Subcutaneous adipose tissue (tissue), 4 donors: Measurements from ENCODE around the gene ETF1. TPM values are rescaled to one million over a fixed set of nuclear protein-coding genes. Genes with fewer than 3 reads are reported as not detected.

ENCODE experiments used
- CTCF ChIP-seq: fragments of 450-650 bp; IDR thresholded peaks from one replicate; pipeline ENCODE4 v1.5.1; 2016; ENCODE audit warnings: low read depth, mild to moderate bottlenecking, control low read depth, antibody characterized with exemption, moderate library complexity
- total RNA-seq, 4 donors: library from RNA; depleted of rRNA; stranded (reverse); fragments of >200 nt; gene quantifications; one replicate each; pipeline ENCODE4 v1.1.0, GENCODE V29; 2016

The ETF1 gene
- total RNA-seq, 4 donors from 2014 or later, result 93.2 to 147 (median 104) TPM

- TF ChIP-seq CTCF, result no peak
Measured at GRCh38 chr5:138559937-138560336, 16.9 kb upstream of the ETF1 start.

GRCh38 chr5:138557677-138558076, 14.6 kb upstream of the ETF1 start:
- TF ChIP-seq CTCF, result no peak

GRCh38 chr5:138554143-138554542, 11.1 kb upstream of the ETF1 start:
- no peak for TF ChIP-seq CTCF

- TF ChIP-seq CTCF, result no peak
Measured at GRCh38 chr5:138553437-138554095, 10.5 kb upstream of the ETF1 start.

DNA sequence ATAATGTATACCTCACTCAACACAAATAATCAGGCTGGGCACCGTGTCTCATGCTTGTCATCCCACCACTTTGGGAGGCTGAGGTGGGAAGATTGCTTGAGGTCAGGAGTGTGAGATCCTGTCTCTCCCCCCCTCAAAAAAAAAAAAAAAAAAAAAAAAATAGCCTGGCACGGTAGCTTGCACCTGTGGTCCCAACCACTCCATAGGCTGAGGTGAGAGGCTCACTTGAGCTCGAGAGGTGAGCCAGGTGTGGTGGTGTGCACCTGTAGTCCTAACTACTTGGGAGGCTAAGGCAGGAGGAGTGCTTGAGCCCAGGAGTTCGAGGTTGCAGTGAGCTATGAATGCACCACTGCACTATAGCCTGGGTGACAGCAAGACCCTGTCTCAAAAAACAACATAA, 9.6 kb upstream of the ETF1 start:
- no peak for TF ChIP-seq CTCF

DNA sequence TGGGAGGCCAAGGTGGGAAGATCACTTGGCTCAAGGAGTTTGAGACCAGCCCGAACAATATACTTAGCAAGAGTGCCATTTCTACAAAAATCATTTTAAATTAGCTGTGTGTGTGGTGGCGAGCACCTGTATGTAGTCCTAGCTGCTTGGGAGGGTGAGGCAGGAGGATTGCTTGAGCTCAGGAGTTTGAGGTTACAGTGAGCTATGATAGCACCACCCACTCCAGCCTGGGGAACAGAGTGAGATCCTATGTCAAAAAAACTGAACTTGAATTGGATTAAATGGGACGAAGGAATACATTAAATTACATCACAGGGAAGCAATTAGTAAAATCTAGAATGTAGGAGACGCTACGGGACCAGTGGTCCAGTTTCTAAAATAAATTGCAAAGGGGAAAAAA, 6.4 kb upstream of the ETF1 start:
- no peak for TF ChIP-seq CTCF

- no peak for TF ChIP-seq CTCF
Measured at GRCh38 chr5:138545919-138546562, 3.0 kb upstream of the ETF1 start.
